Measurements from ENCODE around the gene CDPF1.

DNA sequence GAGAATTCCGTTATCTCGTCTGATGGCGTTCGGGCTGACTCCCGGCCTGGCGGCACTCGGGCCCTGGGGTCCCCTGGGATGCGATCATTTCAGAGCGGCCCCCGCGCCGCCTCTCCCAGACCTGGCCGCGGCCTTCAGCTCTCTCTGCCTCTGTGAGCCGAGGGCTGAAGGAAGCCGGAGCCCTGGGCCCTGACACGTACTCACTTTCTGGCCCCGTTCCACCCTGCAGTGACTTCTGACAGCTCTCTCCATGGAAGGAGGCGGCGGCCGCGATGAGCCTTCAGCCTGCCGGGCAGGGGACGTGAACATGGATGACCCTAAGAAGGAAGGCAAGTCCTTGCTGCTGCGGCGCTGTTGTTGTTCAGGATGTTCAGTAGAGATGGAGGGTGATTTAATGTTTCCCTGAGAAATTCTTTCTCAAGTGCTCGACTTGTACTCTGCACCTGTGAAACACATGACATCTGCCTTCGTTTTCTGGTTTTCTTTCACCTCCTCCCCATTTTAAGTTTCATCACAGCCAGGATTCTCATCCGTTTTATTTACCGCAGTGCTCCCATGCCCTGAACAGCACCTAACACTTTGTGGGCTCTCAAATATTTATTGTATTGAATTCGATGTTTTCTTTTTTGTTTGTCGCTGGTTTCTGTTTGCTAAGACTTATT, 47.2 kb upstream of the CDPF1 start:
- TF ChIP-seq, protein P1, sequence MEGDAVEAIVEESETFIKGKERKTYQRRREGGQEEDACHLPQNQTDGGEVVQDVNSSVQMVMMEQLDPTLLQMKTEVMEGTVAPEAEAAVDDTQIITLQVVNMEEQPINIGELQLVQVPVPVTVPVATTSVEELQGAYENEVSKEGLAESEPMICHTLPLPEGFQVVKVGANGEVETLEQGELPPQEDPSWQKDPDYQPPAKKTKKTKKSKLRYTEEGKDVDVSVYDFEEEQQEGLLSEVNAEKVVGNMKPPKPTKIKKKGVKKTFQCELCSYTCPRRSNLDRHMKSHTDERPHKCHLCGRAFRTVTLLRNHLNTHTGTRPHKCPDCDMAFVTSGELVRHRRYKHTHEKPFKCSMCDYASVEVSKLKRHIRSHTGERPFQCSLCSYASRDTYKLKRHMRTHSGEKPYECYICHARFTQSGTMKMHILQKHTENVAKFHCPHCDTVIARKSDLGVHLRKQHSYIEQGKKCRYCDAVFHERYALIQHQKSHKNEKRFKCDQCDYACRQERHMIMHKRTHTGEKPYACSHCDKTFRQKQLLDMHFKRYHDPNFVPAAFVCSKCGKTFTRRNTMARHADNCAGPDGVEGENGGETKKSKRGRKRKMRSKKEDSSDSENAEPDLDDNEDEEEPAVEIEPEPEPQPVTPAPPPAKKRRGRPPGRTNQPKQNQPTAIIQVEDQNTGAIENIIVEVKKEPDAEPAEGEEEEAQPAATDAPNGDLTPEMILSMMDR (conservative IDR thresholded peaks at IDR 0.05) = no peak
- peak; percentile 70; the same call in 1 of the 2 replicates for TF ChIP-seq ZFX (IDR thresholded peaks at IDR 0.05)
